GM19035 (cell line): Measurements from ENCODE around the gene KANK2.

Experiments used
- ATAC-seq: cut with Tn5 transposase; IDR thresholded peaks from one replicate; pipeline ENCODE4 v1.9.1; 2021; ENCODE audit not compliant: unreplicated experiment

KANK2 gene

DNA sequence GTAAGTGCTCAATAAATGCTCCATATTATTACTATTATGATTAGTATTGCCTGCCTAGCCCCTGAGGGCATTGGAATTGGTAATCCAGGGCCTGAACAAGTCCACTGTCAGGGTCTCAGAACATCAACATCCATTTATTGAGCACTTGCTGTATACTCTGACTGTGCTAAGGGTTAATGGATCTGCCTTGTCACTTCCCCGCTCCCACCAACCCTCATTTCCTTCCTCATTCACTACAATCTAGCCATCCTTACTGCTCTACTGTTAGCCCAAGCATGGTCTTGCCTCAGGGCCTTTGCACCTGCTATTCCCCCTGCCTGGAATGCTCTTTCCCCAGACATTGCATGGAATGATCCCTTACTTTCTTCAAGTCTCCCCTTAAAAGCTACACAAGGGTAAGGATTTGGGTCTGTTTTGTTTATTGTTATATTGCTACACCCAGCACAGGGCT lies 29.4 kb upstream of the KANK2 start:
- no peak for ATAC-seq

DNA sequence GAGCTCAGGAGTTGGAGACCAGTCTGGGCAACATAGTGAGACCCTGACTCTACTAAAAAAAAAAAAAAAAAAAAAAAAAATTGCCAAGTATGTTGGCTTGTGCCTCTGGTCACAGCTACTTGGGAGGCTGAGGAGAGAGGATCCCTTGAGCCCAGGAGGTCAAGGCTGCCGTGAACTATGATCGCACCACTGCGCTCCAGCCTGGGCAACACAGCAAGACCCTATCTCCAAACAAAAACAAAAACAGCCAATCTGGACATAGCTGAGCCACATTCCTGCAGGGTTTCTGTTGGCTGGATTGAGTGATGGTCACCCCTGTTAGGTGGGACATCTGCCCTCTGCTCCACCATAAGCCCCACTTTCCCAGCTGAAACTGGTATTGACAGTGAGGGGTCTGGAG lies 28.5 kb upstream of the KANK2 start:
- ATAC-seq: no peak

- ATAC-seq: no peak
Observed at GRCh38 chr19:11225172-11225571, 27.8 kb upstream of the KANK2 start.

DNA sequence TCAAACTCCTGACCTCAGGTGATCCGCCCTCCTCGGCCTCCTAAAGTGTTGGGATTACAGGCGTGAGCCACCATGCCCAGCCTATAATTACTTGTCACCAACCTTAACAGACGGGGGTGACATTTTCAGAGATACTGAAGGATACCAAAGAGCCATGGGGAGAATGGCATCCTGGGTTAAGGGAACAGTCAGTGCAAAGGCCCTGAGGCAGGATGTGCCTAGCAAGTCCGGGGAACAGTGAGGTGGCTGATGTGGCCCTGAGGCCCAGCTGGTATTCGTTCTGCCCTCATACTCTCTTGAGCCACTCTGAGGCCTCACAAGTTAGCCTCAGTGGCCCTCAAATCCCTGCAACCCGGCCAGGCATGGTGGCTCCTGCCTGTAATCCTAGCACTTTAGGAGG lies 27.1 kb upstream of the KANK2 start:
- no peak for ATAC-seq

DNA sequence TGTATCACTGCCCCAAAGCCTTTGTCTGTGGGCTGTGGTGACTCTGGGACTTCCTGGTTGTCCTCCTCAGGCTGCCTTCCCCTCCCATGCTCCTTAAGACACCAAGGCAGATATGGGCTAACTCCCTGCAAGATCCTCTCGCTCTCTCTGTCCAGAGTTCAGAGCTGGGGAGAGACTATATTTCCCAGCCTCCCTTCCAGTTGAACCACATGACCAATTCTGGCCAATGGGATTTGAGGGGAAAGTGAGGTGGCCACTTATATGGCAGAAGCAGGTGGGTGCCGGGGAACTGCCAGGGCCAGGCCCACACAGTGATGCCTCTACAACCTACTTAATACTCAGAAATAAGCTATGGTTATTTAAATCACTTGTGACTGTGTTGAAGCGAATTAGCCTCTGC lies 25.9 kb upstream of the KANK2 start:
- no peak for ATAC-seq

- ATAC-seq: no peak
Observed at GRCh38 chr19:11221082-11221598, 23.8 kb upstream of the KANK2 start.

GRCh38 chr19:11214387-11214786 lies 17.0 kb upstream of the KANK2 start:
- ATAC-seq: no peak

DNA sequence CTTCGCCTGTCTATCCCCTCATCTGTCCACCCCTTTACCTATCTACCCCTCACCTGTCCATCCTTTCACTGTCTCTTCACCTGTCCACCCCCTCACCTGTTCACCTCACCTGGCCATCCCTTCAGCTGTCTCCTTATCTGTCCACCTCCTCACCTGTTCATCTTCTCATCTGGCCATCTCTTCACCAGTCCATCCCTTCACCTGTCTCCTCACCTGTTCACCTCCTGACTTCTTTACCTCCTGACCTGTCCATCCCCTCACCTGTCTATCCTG lies 13.2 kb upstream of the KANK2 start:
- no peak for ATAC-seq

GRCh38 chr19:11209839-11210655 lies 12.7 kb upstream of the KANK2 start:
- no peak for ATAC-seq

DNA sequence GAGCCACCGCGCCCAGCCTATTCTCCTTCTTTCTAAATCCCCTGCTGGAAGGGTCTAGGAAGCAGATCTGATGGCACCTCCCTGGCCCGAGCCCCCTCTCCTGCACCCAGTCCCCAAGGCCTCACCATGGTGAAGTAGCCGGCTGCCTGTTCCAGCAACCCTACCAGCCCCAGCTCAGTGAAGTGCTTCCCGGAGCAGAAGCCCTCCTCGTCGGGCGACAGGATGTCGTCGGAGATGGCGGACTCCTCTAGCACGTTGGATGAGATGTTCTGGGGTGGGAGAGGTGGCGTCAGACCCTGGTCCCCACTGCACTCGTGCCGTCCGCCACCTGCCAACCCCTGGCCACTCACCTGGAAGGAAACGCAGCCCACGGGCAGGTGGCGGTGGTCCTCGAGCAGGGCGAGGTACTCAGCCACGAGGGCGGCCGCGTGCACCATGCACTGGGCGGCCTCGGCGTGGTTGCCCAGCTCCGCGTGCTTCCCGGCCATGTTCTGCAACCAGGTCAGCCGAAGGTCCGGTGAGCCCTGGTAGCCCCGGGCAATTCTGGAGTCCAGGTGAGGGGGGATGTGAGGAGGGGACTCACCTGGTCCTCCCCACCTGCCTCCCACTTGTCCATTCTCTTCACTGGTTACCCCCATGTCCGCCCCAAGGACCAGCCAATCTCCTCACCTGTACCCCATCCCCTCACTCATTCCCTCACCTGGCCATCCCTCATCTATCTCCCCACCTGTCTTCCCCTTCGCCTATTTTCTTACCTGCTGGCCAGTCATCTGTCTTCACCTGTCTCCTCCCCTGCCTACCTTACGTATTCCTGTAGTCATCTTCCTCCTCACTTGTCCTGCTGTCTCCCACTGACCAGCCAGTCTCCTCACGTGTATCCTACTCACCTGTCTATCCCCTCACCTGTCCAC lies 11.5 kb upstream of the KANK2 start:
- ATAC-seq: no peak

- no peak for ATAC-seq
Observed at GRCh38 chr19:11205939-11206570, 8.7 kb upstream of the KANK2 start.

DNA sequence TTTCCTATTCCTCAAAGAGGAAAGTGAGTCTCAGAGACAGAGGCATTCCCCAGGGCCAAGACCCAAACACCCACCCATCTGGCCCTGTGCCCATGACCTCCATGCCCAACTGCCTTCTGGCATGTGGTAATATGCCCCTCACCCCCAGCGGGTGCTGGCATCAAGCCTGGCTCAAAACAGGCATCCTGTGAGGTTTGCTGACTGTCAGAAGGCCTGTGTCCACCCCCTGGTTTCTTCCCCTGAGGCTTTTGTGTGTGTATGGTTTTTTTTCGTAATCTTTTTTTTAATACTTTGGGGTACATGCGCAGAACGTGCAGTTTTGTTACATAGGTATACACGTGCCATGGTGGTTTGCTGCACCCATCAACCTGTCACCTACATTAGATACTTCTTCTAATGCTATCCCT lies 7.6 kb upstream of the KANK2 start:
- no peak for ATAC-seq

DNA sequence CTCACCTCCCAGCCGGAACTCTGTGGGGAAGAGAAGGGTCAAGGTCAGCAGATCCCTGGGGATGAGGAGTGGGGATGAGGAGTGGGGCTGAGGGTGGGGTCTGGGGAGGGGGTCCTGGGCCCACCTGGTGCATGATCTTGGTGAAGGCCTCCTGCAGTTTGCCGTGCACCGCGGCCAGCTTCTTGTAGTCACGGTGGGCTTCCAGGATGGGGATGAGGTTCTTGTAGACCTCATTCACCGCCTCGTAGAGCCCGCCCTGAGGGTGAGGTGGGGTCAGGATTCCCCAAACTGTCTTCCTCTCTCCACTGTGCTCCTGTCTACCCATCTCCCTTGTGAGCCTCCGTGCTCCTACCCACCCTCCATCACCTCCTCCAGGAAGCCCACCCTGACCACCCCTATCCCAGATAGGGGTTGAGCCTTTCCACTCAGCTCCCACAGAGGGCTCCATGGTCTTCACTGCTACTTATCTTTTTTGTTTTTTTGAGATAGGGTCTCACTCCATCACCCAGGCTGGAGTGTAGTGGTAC lies 6.8 kb upstream of the KANK2 start:
- no peak for ATAC-seq

DNA sequence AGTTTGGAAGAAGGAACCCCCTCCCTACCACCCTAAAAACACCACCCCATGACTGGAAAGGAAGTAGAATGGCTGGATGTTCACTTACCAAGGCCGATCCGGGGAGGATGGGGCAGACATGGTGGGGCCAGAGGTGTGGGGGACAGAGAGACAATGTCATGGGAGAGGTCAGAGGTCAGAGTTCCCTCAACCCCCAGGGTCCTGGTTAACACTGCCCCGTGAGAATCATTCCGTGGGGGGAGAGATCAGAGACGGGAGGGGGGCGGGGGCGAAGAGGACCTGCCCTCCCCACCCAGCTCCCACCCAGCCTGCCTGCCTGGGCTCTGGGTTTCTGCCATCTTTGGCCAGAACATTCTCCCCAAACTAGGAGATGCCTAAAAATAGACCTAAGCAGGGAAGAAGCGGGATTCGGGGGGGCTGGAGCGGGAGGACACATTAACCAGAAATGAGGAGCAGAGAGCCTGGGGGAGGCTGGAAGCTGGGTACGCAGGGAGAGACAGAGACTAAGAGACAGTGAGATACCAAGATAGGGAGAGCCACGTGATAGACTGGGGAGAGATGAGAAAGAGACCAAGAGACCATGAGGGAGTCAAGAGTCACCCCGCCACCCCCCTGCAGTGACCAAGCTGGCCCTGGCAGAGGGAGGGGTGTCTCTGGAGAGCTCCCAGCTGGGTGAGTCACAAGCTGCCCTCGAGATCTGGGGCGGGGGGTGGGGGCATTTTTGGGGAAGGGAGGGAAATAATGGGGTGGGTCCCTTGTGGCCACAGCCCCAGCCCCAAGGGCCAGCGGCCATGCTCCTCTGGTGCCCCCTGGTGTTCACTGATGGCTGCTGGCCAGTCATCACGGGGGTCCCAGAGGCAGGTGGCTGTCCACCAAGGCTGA lies 6.1 kb upstream of the KANK2 start:
- ATAC-seq: no peak

GRCh38 chr19:11202488-11203193 lies 5.3 kb upstream of the KANK2 start:
- ATAC-seq: no peak

GRCh38 chr19:11201791-11202190 lies 4.4 kb upstream of the KANK2 start:
- no peak for ATAC-seq

- ATAC-seq: no peak
Observed at GRCh38 chr19:11200931-11201330, 3.6 kb upstream of the KANK2 start.

- no peak for ATAC-seq
Observed at GRCh38 chr19:11200015-11200574, 2.8 kb upstream of the KANK2 start.

DNA sequence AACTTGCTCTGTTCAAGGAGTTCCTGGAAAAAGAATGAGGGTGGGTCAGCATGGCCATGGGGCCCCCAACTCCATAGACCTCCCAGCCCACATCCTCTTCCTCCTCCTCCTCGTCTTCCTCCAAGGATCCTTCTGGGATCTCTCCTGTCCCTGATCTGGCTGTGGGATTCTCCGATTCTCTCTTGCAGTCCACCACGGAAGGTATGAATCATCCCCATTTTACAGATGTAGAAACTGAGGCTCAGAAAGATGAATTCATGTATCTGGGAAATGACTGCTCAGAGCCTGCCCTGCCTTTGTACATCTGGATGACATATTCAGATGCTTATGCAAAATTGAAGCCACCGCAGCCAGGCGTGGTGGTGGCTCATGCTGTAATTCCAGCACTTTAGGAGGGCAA lies 2.2 kb upstream of the KANK2 start:
- ATAC-seq: no peak
